GM12864 (cell line): ENCODE data around the gene SPC24.

Experiments used
- DNase-seq: peaks from one replicate; pipeline ENCODE4 v3.0.0-alpha.2; 2011; ENCODE audit warnings: low read depth
- H3K4me3 ChIP-seq: 2 replicates; pipeline ENCODE4 v1.5.1; 2011; ENCODE audit warnings: mild to moderate bottlenecking, low read depth, low read length, control low read depth
- TF ChIP-seq, protein P1 (sequence below): IDR thresholded peaks from 2 replicates; pipeline ENCODE4 v1.5.1; 2011; ENCODE audit warnings: low read depth, mild to moderate bottlenecking, moderate library complexity, low read length, control low read depth, inconsistent platforms; ENCODE audit errors: missing control alignments

The SPC24 gene

DNA sequence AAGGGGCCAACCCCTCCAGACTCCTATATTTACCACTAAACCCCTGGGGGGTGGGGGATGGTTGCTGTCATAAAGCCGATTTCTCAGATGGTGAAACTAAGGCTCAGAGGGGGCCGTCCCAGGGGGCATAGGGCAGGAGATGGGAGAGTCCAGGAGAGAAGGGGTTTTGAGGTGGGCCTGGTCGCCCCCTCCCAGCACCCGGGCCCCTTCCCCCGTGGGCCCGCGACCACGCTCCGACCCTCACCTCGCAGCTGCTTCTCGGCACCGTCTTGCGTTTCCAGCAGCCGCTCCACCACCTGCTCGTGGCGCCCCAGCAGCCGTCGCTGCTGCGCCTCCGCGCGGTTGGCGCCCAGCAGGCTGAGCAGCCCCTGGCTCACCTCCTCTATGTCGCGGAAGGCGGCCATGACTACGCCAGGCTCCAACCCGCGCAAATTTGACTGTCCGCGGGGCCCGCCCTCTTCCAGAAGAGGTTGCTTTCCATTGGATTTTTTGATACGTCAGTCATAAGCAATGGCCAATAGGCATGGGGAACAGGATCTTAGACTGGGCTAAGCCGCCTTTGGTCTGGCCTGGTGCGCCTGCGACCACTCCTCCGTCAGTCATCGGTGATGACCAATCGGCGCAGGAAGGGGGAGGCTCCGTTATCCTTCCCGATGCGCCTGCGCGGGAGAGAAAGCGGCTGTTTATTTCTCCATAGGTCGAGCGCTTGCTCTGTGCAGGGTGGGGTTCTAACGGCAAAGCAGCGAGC lies at the start of gene SPC24:
TSS of gene SPC24 (minus strand) at position 410 of the 748 bp plus-strand sequence. CDS start at position 404, 6 bp downstream.
- TF ChIP-seq, protein P1, sequence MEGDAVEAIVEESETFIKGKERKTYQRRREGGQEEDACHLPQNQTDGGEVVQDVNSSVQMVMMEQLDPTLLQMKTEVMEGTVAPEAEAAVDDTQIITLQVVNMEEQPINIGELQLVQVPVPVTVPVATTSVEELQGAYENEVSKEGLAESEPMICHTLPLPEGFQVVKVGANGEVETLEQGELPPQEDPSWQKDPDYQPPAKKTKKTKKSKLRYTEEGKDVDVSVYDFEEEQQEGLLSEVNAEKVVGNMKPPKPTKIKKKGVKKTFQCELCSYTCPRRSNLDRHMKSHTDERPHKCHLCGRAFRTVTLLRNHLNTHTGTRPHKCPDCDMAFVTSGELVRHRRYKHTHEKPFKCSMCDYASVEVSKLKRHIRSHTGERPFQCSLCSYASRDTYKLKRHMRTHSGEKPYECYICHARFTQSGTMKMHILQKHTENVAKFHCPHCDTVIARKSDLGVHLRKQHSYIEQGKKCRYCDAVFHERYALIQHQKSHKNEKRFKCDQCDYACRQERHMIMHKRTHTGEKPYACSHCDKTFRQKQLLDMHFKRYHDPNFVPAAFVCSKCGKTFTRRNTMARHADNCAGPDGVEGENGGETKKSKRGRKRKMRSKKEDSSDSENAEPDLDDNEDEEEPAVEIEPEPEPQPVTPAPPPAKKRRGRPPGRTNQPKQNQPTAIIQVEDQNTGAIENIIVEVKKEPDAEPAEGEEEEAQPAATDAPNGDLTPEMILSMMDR, result no peak
- H3K4me3 ChIP-seq, result peak within 1 kb of the TSS; percentile 95

DNA sequence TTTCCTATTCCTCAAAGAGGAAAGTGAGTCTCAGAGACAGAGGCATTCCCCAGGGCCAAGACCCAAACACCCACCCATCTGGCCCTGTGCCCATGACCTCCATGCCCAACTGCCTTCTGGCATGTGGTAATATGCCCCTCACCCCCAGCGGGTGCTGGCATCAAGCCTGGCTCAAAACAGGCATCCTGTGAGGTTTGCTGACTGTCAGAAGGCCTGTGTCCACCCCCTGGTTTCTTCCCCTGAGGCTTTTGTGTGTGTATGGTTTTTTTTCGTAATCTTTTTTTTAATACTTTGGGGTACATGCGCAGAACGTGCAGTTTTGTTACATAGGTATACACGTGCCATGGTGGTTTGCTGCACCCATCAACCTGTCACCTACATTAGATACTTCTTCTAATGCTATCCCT lies 49.4 kb upstream of the SPC24 start:
- TF ChIP-seq, protein P1, result no peak
- no peak overlapping the region for H3K4me3 ChIP-seq
- no peak for DNase-seq

More for the DNA sequence above, at the start of gene SPC24:
- peak; percentile 97 for DNase-seq

DNA sequence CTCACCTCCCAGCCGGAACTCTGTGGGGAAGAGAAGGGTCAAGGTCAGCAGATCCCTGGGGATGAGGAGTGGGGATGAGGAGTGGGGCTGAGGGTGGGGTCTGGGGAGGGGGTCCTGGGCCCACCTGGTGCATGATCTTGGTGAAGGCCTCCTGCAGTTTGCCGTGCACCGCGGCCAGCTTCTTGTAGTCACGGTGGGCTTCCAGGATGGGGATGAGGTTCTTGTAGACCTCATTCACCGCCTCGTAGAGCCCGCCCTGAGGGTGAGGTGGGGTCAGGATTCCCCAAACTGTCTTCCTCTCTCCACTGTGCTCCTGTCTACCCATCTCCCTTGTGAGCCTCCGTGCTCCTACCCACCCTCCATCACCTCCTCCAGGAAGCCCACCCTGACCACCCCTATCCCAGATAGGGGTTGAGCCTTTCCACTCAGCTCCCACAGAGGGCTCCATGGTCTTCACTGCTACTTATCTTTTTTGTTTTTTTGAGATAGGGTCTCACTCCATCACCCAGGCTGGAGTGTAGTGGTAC lies 48.6 kb upstream of the SPC24 start:
- H3K4me3 ChIP-seq, result no peak overlapping the region
- DNase-seq, result no peak
- TF ChIP-seq, protein P1, result no peak

DNA sequence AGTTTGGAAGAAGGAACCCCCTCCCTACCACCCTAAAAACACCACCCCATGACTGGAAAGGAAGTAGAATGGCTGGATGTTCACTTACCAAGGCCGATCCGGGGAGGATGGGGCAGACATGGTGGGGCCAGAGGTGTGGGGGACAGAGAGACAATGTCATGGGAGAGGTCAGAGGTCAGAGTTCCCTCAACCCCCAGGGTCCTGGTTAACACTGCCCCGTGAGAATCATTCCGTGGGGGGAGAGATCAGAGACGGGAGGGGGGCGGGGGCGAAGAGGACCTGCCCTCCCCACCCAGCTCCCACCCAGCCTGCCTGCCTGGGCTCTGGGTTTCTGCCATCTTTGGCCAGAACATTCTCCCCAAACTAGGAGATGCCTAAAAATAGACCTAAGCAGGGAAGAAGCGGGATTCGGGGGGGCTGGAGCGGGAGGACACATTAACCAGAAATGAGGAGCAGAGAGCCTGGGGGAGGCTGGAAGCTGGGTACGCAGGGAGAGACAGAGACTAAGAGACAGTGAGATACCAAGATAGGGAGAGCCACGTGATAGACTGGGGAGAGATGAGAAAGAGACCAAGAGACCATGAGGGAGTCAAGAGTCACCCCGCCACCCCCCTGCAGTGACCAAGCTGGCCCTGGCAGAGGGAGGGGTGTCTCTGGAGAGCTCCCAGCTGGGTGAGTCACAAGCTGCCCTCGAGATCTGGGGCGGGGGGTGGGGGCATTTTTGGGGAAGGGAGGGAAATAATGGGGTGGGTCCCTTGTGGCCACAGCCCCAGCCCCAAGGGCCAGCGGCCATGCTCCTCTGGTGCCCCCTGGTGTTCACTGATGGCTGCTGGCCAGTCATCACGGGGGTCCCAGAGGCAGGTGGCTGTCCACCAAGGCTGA lies 47.9 kb upstream of the SPC24 start:
- TF ChIP-seq, protein P1, result peak; percentile 86
- no peak overlapping the region for H3K4me3 ChIP-seq
- DNase-seq, result no peak

DNA sequence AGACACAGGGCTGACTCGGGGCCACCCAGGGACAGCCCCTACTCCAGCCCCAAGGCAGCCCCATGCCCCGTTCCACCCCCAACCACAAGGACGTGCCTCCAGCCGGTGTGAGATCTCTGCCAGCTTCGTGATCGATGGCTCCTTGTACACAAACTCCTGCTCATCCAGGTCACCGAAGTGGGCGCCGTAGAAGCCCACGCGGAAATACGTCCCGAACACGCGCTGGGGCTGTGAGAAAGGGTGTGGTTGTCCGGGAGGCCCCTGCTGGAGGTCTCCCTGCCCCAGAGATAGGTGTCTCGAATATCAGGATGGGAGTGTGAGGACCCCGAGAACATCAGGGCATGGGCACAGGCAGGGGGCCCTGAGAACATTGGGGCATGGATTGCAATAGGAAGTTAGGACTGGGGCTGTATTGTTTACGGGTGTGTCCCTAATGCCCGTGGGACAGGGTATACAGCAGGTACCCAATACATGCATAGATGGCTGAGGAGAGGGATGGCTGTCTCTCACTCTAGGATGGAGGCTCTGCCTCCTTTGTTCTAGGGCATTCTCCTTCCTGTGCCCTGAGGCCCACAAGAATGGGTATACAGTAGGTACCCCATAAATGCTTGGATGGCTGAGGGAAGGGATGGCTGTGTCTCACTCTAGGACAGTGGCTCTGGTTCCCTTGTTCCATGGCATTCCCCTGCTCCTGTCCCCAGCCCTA lies 47.1 kb upstream of the SPC24 start:
- TF ChIP-seq, protein P1, result no peak
- H3K4me3 ChIP-seq, result no peak overlapping the region
- DNase-seq, result no peak

- no peak for DNase-seq
- no peak overlapping the region for H3K4me3 ChIP-seq
- TF ChIP-seq, protein P1, result no peak
These were observed 46.2 kb upstream of the SPC24 start for GRCh38 chr19:11201791-11202190.
